Myometrial cell (primary cell): ENCODE results near the gene IGSF11. TPM values are rescaled to one million over a fixed set of nuclear protein-coding genes. Genes with fewer than 3 reads are reported as not detected.

Experiments
- total RNA-seq: library from RNA; depleted of rRNA; stranded (reverse); fragments of >200 nt; gene quantifications from 2 replicates; pipeline ENCODE4 v1.2.3, GENCODE V29; 2015

IGSF11 gene, protein sequence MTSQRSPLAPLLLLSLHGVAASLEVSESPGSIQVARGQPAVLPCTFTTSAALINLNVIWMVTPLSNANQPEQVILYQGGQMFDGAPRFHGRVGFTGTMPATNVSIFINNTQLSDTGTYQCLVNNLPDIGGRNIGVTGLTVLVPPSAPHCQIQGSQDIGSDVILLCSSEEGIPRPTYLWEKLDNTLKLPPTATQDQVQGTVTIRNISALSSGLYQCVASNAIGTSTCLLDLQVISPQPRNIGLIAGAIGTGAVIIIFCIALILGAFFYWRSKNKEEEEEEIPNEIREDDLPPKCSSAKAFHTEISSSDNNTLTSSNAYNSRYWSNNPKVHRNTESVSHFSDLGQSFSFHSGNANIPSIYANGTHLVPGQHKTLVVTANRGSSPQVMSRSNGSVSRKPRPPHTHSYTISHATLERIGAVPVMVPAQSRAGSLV
- under 0.01 TPM in 1 of 2 replicates, not detected in the other for total RNA-seq

DNA sequence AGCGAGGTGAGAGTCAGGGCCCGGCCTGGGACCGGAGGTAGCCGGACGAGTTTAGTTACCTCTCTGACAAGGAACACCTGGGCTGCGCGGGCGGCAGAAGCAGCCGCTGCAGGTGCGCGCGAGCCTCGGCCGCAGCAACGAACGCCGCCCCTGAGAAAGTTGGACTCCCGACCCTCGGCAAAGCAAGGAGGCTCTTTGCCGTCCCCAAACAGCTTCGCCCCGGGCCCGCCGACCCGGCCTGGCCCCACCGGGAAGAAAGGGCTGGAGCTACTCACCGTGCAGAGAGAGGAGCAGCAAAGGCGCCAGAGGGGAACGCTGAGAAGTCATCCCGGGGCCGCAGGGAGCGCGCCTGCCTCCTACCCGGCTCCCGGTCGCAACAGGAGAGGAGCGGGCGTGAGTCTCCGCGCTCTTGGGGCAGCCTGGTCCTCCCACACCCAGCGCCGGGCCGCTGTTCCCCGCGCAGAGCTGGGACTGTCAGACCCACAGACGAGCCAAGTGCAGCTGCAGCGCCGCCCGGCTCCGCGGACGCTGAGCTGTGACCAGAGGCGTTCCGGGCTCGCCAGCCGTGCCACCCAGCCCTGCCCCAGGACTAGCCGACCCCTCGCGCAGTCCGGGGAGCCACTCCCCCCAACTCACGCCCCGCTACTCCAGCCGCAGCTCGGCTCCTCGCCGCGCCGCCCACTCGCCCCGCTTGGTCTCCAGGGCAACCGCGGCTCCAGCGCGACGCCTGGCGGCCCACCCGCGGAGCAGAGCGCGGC, at the start of gene IGSF11:
Gene IGSF11 (minus strand): TSS at position 591 of the 758 bp plus-strand sequence. CDS start 264 bp downstream, at position 327.

Other genes with a start within 250 kb of the IGSF11 start
- gene TEX55, start 111.3 kb upstream of the IGSF11 start, total RNA-seq: not detected in 2 replicates
- 0.53 TPM in 1 of 2 replicates, not detected in the other for gene UPK1B, start 138.8 kb upstream of the IGSF11 start, total RNA-seq
- gene B4GALT4, start 206.0 kb upstream of the IGSF11 start, total RNA-seq: 38.8 and 41.5 TPM in 2 replicates